Measurements from ENCODE around the gene PLAGL2.

PLAGL2 gene

DNA sequence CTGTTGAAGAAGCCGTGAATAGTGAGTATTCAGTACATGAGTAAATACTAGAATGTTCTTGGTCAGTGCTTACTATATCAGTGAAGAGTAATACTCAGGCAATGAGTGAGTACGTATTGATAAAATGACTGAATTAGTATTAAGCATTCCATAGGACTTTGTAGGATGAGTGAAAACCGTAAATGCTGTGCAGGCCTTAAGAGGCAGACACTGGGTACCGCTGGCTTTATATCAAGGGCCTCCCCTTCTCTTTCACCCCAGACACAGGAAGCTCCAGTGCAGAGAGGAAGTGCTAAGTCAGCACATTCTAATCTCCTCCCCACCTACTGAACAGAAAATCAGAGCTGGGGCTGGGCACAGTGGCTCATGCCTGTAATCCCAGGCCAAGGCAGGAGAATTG, 24.3 kb upstream of the PLAGL2 start:
- POLR2A ChIA-PET: no interaction called here
- DNase-seq (ENCODE audit: extremely low spot score): no peak

GRCh38 chr20:32231245-32231644, 23.7 kb upstream of the PLAGL2 start:
- POLR2A ChIA-PET: no interaction called here
- CTCF ChIA-PET: no interaction called here
- TF ChIP-seq, protein P1, sequence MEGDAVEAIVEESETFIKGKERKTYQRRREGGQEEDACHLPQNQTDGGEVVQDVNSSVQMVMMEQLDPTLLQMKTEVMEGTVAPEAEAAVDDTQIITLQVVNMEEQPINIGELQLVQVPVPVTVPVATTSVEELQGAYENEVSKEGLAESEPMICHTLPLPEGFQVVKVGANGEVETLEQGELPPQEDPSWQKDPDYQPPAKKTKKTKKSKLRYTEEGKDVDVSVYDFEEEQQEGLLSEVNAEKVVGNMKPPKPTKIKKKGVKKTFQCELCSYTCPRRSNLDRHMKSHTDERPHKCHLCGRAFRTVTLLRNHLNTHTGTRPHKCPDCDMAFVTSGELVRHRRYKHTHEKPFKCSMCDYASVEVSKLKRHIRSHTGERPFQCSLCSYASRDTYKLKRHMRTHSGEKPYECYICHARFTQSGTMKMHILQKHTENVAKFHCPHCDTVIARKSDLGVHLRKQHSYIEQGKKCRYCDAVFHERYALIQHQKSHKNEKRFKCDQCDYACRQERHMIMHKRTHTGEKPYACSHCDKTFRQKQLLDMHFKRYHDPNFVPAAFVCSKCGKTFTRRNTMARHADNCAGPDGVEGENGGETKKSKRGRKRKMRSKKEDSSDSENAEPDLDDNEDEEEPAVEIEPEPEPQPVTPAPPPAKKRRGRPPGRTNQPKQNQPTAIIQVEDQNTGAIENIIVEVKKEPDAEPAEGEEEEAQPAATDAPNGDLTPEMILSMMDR (IDR thresholded peaks at IDR 0.05; ENCODE audit: control extremely low read depth, extremely low read depth, low read depth, missing control alignments): no peak
- no peak for DNase-seq (ENCODE audit: extremely low spot score)

More for the DNA sequence above, 24.3 kb upstream of the PLAGL2 start:
- CTCF ChIA-PET: interaction anchor here (0.9 to 1.6 kb wide), 3 partner anchors 10 to 254 kb away, joined by 3 to 5 read pairs (median 4); no protein-coding TSS in a partner anchor
- TF ChIP-seq, protein P1 (IDR thresholded peaks at IDR 0.05; ENCODE audit: control extremely low read depth, extremely low read depth, low read depth, missing control alignments): no peak

- CTCF ChIA-PET: interaction anchor here (0.9 kb wide), 1 partner anchor 9 kb away, joined by 3 read pairs; no protein-coding TSS in a partner anchor
- TF ChIP-seq, protein P1 (IDR thresholded peaks at IDR 0.05; ENCODE audit: control extremely low read depth, extremely low read depth, low read depth, missing control alignments): no peak
- POLR2A ChIA-PET: no interaction called here
- no peak for DNase-seq (ENCODE audit: extremely low spot score)
These were observed 23.2 kb upstream of the PLAGL2 start for GRCh38 chr20:32230707-32231106.

DNA sequence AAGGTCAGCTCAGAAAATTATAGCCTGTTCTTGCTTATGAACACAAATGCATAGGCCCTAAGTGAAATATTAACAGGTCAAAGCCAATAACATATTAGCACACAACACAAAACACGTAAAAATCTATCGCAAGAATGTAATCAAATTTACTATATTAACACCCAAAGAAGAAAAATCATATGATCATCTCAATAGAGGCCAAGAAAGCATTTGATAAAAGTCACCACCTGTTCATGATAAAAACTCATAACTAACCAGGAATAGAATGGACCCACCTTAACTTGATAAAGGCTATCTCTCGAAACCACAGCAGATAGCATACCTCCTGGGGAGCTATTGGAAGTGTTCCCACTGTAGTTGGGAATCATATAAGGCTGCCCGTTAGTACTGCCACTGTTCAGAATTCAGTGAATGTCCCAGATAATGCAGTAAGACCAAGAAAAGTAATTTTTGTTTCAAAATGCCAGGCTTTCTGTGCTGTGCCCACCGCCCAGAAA, 21.8 kb upstream of the PLAGL2 start:
- no peak for DNase-seq (ENCODE audit: extremely low spot score)
- POLR2A ChIA-PET: no interaction called here
- TF ChIP-seq, protein P1 (IDR thresholded peaks at IDR 0.05; ENCODE audit: control extremely low read depth, extremely low read depth, low read depth, missing control alignments): no peak
- CTCF ChIA-PET: interaction anchor here (0.6 to 1.5 kb wide), 4 partner anchors 11 to 18 kb away, joined by 3 read pairs; no protein-coding TSS in a partner anchor

DNA sequence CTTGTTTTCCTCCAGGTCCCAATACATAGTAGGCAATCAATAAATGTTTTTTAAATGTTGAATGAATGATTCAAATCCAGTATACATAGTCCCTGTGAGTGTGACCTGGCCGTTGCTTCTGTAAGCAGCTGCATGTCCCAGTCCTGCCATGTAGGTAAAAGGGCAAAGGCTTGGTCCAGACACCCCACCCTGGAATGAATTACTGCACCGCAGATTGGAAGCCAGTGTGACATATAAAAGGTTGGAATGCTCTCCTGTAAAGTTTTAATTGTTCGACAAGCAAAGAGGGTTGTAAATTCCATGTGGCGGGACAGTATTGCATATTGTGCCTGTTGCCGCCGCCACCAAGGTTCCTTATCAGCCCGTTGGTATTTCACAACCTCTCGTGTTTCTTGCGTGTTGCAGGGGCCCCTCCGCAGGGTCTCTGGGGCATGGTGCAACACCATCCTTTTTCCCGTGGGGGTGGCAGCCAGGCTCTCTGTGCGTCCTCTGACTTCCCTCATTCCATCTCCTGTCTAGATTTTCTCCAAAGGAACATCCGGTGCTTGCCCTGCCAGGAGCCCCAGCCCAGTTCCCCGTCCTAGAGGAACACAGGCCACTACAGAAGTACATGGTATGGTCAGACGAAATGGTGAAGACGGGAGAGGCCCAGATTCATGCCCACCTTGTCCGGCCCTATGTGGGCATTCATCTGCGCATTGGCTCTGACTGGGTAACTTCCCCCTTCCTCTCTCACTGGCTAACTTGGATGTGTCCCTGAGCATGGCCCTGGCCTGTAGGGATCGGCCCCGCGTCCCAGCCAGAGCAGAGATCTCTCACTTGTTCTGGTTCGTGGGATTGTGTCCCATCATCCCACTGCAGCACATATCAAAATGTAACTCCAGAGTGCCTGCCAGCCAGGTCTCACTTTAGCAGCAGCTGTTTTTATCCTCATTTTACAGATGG, 20.5 kb upstream of the PLAGL2 start:
- POLR2A ChIA-PET: no interaction called here
- TF ChIP-seq, protein P1 (IDR thresholded peaks at IDR 0.05; ENCODE audit: control extremely low read depth, extremely low read depth, low read depth, missing control alignments): no peak
- no peak for DNase-seq (ENCODE audit: extremely low spot score)
- CTCF ChIA-PET: no interaction called here

DNA sequence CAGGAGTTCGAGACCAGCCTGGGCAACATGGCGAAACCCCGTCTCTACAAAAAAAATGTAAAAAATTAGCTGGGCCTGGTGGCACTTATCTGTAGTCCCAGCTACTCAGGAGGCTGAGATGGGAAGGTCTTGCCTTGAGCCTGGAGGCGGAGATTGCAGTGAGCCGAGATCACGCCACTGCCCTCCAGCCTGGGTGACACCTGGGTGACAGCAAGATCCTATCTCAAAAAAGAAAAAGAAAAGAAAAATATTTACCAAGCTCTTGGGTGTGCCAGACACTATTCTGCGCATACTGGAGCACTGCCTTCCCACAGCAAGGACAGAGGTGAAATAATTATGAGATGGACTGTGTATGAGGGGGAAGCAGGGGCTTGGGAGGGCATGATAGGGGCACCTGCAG, 19.8 kb upstream of the PLAGL2 start:
- ChIA-PET CTCF (no interaction called here), POLR2A (no interaction called here)
- no peak for DNase-seq (ENCODE audit: extremely low spot score)
- TF ChIP-seq, protein P1 (IDR thresholded peaks at IDR 0.05; ENCODE audit: control extremely low read depth, extremely low read depth, low read depth, missing control alignments): no peak

Data from GM10248 (cell line).